Ovary (tissue), 3 donors: ENCODE data around the gene NPAS3.

Source experiments
- POLR2A ChIP-seq: fragments of 450-650 bp; IDR thresholded peaks from one replicate; pipeline ENCODE4 v1.6.1; 2017; ENCODE audit warnings: antibody characterized with exemption, mild to moderate bottlenecking, moderate library complexity
- TF ChIP-seq, protein P1 (sequence below), 3 donors: fragments of 450-650 bp in 2 of 3; fragments of 200-600 bp in 1 of 3; IDR thresholded peaks; one replicate each; pipeline versions ENCODE4 v1.5.1 to v1.8.0; 2016 to 2022; ENCODE audit warnings: antibody characterized with exemption in 3 of 3, mild to moderate bottlenecking in 1 of 3
- donor health status: DM: no; HTN: no; CAD: no.

DNA sequence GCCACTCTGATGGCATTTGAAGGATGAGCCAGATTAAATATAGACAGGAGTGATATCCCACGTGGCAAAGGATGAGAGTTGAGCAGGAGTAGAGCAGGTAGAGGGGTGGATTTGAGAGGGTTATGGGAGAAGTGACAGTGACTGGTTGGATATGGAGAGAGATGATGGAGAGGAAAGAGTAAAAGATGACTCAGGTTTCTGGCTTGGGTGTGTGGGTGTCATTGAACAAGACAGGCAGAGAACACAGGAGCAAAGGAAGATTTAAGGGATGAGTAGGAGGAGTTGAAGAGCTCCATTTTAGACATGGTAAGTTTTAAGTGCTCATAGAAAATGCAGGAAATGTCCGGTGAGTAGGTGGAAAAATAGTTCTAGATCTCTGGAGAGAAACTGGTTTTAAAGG lies 875.3 kb downstream of the NPAS3 start:
- no peak for TF ChIP-seq POLR2A
- TF ChIP-seq, protein P1, sequence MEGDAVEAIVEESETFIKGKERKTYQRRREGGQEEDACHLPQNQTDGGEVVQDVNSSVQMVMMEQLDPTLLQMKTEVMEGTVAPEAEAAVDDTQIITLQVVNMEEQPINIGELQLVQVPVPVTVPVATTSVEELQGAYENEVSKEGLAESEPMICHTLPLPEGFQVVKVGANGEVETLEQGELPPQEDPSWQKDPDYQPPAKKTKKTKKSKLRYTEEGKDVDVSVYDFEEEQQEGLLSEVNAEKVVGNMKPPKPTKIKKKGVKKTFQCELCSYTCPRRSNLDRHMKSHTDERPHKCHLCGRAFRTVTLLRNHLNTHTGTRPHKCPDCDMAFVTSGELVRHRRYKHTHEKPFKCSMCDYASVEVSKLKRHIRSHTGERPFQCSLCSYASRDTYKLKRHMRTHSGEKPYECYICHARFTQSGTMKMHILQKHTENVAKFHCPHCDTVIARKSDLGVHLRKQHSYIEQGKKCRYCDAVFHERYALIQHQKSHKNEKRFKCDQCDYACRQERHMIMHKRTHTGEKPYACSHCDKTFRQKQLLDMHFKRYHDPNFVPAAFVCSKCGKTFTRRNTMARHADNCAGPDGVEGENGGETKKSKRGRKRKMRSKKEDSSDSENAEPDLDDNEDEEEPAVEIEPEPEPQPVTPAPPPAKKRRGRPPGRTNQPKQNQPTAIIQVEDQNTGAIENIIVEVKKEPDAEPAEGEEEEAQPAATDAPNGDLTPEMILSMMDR (IDR thresholded peaks at IDR 0.05): no peak
